ENCODE measurements around the gene PPARD. TPM values are rescaled to one million over a fixed set of nuclear protein-coding genes. Genes with fewer than 3 reads are reported as not detected.
"Not testable (repeated sequence)": the region's sequence is repeated elsewhere in the genome, so short reads cannot be mapped to it uniquely, and the experiment has no call there.

Gene PPARD
- total RNA-seq, 2 experiments from 2014 or later: 23.1 to 23.4 TPM

- DNase-seq: no peak
- POLR2A ChIA-PET: interaction anchor here (0.9 to 11.6 kb wide), 6 partner anchors 8 to 151 kb away, joined by 3 to 190 read pairs (median 3); partner anchors contain the start of genes DEF6 and RPL10A
- Mint-ChIP-seq H3K36me3 (ENCODE audit: low read depth) (peaks cover 85% of the 10 kb centered on the region), H3K4me1 (peaks cover 31% of the 10 kb centered on the region), H3K27me3 (no peaks in the 10 kb centered on the region), H3K27ac (no peak overlapping the region), H3K9me3 (no peaks in the 10 kb centered on the region), H3K4me3 (no peak overlapping the region)
- CTCF ChIA-PET: interaction anchor here (1.3 kb wide), 1 partner anchor 17 kb away, joined by 3 read pairs; no protein-coding TSS in a partner anchor
Measured at GRCh38 chr6:35317483-35318195, 24.7 kb upstream of the PPARD start.

GRCh38 chr6:35318196-35319171, 23.9 kb upstream of the PPARD start:
- H3K4me1 Mint-ChIP-seq: peaks cover 25% of the 10 kb centered on the region
- DNase-seq: no peak
- no peak overlapping the region for H3K4me3 Mint-ChIP-seq

GRCh38 chr6:35319346-35320030, 22.9 kb upstream of the PPARD start:
- peaks cover 80% of the 10 kb centered on the region for H3K36me3 Mint-ChIP-seq (ENCODE audit: low read depth)
- DNase-seq: no peak
- no peak overlapping the region for H3K4me3 Mint-ChIP-seq
- POLR2A ChIA-PET: interaction anchor here (1.0 to 11.6 kb wide), 3 partner anchors 8 to 23 kb away, joined by 5 to 190 read pairs (median 29); partner anchors contain the start of genes DEF6 and PPARD
- no peaks in the 10 kb centered on the region for H3K9me3 Mint-ChIP-seq
- H3K4me1 Mint-ChIP-seq: peaks cover 16% of the 10 kb centered on the region
- no peak overlapping the region for H3K27ac Mint-ChIP-seq
- CTCF ChIA-PET: interaction anchor here (1.0 to 11.7 kb wide), 2 partner anchors 10 to 21 kb away, joined by 3 to 172 read pairs; partner anchors contain the start of gene DEF6
- H3K27me3 Mint-ChIP-seq: no peaks in the 10 kb centered on the region

More at GRCh38 chr6:35318196-35319171, 23.9 kb upstream of the PPARD start:
- no peaks in the 10 kb centered on the region for H3K9me3 Mint-ChIP-seq
- CTCF ChIA-PET: interaction anchor here (1.3 kb wide), 1 partner anchor 18 kb away, joined by 3 read pairs; no protein-coding TSS in a partner anchor
- H3K27ac Mint-ChIP-seq: no peak overlapping the region
- peaks cover 87% of the 10 kb centered on the region for H3K36me3 Mint-ChIP-seq (ENCODE audit: low read depth)
- no peaks in the 10 kb centered on the region for H3K27me3 Mint-ChIP-seq
- POLR2A ChIA-PET: interaction anchor here (1.0 to 11.6 kb wide), 3 partner anchors 9 to 20 kb away, joined by 3 to 190 read pairs (median 3); partner anchors contain the start of gene DEF6

GRCh38 chr6:35320031-35320410, 22.3 kb upstream of the PPARD start:
- H3K4me1 Mint-ChIP-seq: peaks cover 11% of the 10 kb centered on the region
- peaks cover 80% of the 10 kb centered on the region for H3K36me3 Mint-ChIP-seq (ENCODE audit: low read depth)
- H3K9me3 Mint-ChIP-seq: no peaks in the 10 kb centered on the region
- no peaks in the 10 kb centered on the region for H3K27me3 Mint-ChIP-seq
- H3K27ac Mint-ChIP-seq: no peak overlapping the region
- ChIA-PET CTCF (interaction anchor here (1.0 to 11.7 kb wide), 2 partner anchors 9 to 21 kb away, joined by 3 to 172 read pairs; partner anchors contain the start of gene DEF6), POLR2A (interaction anchor here (1.0 to 4.1 kb wide), 2 partner anchors 9 to 23 kb away, joined by 5 to 29 read pairs; partner anchors contain the start of gene PPARD)
- no peak overlapping the region for H3K4me3 Mint-ChIP-seq
- no peak for DNase-seq

GRCh38 chr6:35321091-35321490, 21.3 kb upstream of the PPARD start:
- peaks cover 6% of the 10 kb centered on the region for H3K4me1 Mint-ChIP-seq
- no peak overlapping the region for H3K4me3 Mint-ChIP-seq
- no peaks in the 10 kb centered on the region for H3K27me3 Mint-ChIP-seq
- no peak for DNase-seq
- no peaks in the 10 kb centered on the region for H3K9me3 Mint-ChIP-seq
- ChIA-PET POLR2A (interaction anchor here (0.8 to 4.1 kb wide), 2 partner anchors 10 to 28 kb away, joined by 3 to 29 read pairs; no protein-coding TSS in a partner anchor), CTCF (interaction anchor here (0.6 to 11.7 kb wide), 2 partner anchors 23 to 43 kb away, joined by 3 to 172 read pairs; partner anchors contain the start of gene DEF6)
- no peak overlapping the region for H3K27ac Mint-ChIP-seq
- H3K36me3 Mint-ChIP-seq (ENCODE audit: low read depth): peaks cover 76% of the 10 kb centered on the region

- Mint-ChIP-seq H3K27ac (peak overlapping the region; percentile 44), H3K9me3 (no peaks in the 10 kb centered on the region), H3K4me1 (peaks cover 24% of the 10 kb centered on the region), H3K36me3 (ENCODE audit: low read depth) (peaks cover 43% of the 10 kb centered on the region), H3K27me3 (no peaks in the 10 kb centered on the region), H3K4me3 (no peak overlapping the region)
- ChIA-PET POLR2A (interaction anchor here (1.1 to 6.4 kb wide), 5 partner anchors 18 to 140 kb away, joined by 4 to 67 read pairs (median 8); partner anchors contain the start of genes DEF6, FANCE and RPL10A), CTCF (interaction anchor here (0.7 to 11.7 kb wide), 15 partner anchors 14 to 144 kb away, joined by 3 to 172 read pairs (median 3); partner anchors contain the start of genes DEF6 and RPL10A)
- peak; percentile 81 for DNase-seq
Measured at GRCh38 chr6:35327349-35328027, 14.9 kb upstream of the PPARD start.

GRCh38 chr6:35328108-35328723, 14.1 kb upstream of the PPARD start:
- H3K4me1 Mint-ChIP-seq: peaks cover 27% of the 10 kb centered on the region
- POLR2A ChIA-PET: interaction anchor here (0.7 to 6.4 kb wide), 6 partner anchors 13 to 140 kb away, joined by 3 to 67 read pairs (median 6); partner anchors contain the start of genes DEF6, FANCE and RPL10A
- no peak overlapping the region for H3K27ac Mint-ChIP-seq
- H3K27me3 Mint-ChIP-seq: peaks cover 2% of the 10 kb centered on the region
- no peaks in the 10 kb centered on the region for H3K9me3 Mint-ChIP-seq
- H3K4me3 Mint-ChIP-seq: no peak overlapping the region
- DNase-seq: no peak
- peaks cover 43% of the 10 kb centered on the region for H3K36me3 Mint-ChIP-seq (ENCODE audit: low read depth)
- CTCF ChIA-PET: interaction anchor here (0.7 to 11.7 kb wide), 15 partner anchors 13 to 143 kb away, joined by 3 to 172 read pairs (median 3); partner anchors contain the start of genes DEF6 and RPL10A

- not testable (repeated sequence) for H3K27ac Mint-ChIP-seq
- POLR2A ChIA-PET: interaction anchor here (0.7 to 6.4 kb wide), 5 partner anchors 13 to 139 kb away, joined by 3 to 67 read pairs (median 4); partner anchors contain the start of genes DEF6 and RPL10A
Measured at GRCh38 chr6:35328965-35329364, 13.4 kb upstream of the PPARD start.

GRCh38 chr6:35330541-35331119, 11.7 kb upstream of the PPARD start:
- ChIA-PET CTCF (interaction anchor here (0.5 to 11.7 kb wide), 4 partner anchors 32 to 89 kb away, joined by 3 to 172 read pairs (median 4); partner anchors contain the start of gene DEF6), POLR2A (interaction anchor here (0.9 to 6.4 kb wide), 4 partner anchors 11 to 32 kb away, joined by 3 to 67 read pairs (median 4); partner anchors contain the start of genes DEF6 and PPARD)
- peaks cover 4% of the 10 kb centered on the region for H3K9me3 Mint-ChIP-seq
- peaks cover 42% of the 10 kb centered on the region for H3K36me3 Mint-ChIP-seq (ENCODE audit: low read depth)
- H3K27me3 Mint-ChIP-seq: peaks cover 20% of the 10 kb centered on the region
- no peak overlapping the region for H3K27ac Mint-ChIP-seq
- DNase-seq: no peak
- no peak overlapping the region for H3K4me3 Mint-ChIP-seq
- H3K4me1 Mint-ChIP-seq: peaks cover 30% of the 10 kb centered on the region

More at GRCh38 chr6:35328965-35329364, 13.4 kb upstream of the PPARD start:
- Mint-ChIP-seq H3K36me3 (ENCODE audit: low read depth) (peaks cover 40% of the 10 kb centered on the region), H3K4me1 (peaks cover 27% of the 10 kb centered on the region)
- not testable (repeated sequence) for H3K27me3 Mint-ChIP-seq, H3K9me3 Mint-ChIP-seq, H3K4me3 Mint-ChIP-seq, DNase-seq
- CTCF ChIA-PET: interaction anchor here (0.6 to 11.7 kb wide), 6 partner anchors 9 to 41 kb away, joined by 3 to 172 read pairs (median 16); partner anchors contain the start of gene DEF6

GRCh38 chr6:35332074-35332887, 10.1 kb upstream of the PPARD start:
- not testable (repeated sequence) for H3K4me3 Mint-ChIP-seq, H3K27ac Mint-ChIP-seq, H3K9me3 Mint-ChIP-seq
- DNase-seq: peak; percentile 76
- Mint-ChIP-seq H3K27me3 (peaks cover 25% of the 10 kb centered on the region), H3K36me3 (ENCODE audit: low read depth) (peaks cover 43% of the 10 kb centered on the region), H3K4me1 (peaks cover 32% of the 10 kb centered on the region)
- POLR2A ChIA-PET: interaction anchor here (0.8 to 2.1 kb wide), 7 partner anchors 9 to 136 kb away, joined by 3 to 7 read pairs (median 5); partner anchors contain the start of genes DEF6, PPARD and RPL10A
- CTCF ChIA-PET: interaction anchor here (0.6 to 1.8 kb wide), 7 partner anchors 10 to 138 kb away, joined by 3 to 13 read pairs (median 7); partner anchors contain the start of genes DEF6, FANCE and PPARD
